ENCODE data around the gene KLHDC8A. TPM values are rescaled to one million over a fixed set of nuclear protein-coding genes. Genes with fewer than 3 reads are reported as not detected.

The KLHDC8A gene
- total and polyA plus RNA-seq, 2 of the 4 experiments (the other 2 are of a cell fraction), result not detected

GRCh38 chr1:205303247-205303888 lies 53.4 kb downstream of the KLHDC8A start:
- dilution Hi-C loops (cut with HindIII; ENCODE audit: low sequenced_read_pairs, unreplicated experiment), result no loop called here
- Histone ChIP-seq H2BK15ac (ENCODE audit: low read depth, low read length) (peak overlapping the region; percentile 22; the same call in 1 of the 3 replicates), H2BK20ac (ENCODE audit: low read depth, low read length) (no peak overlapping the region; the same call in none of the 2 replicates), H2BK5ac (ENCODE audit: low read depth, low read length, poor library complexity, severe bottlenecking) (peak overlapping the region; percentile 86), H3K4me3 (ENCODE audit: insufficient read depth, low read depth, low read length) (no peak overlapping the region), H3K9ac (ENCODE audit: low read depth, low read length) (no peak overlapping the region), H2AK5ac (ENCODE audit: low read depth, low read length) (peak overlapping the region; percentile 97), H3K4me2 (ENCODE audit: low read depth, low read length) (no peak overlapping the region), H4K8ac (ENCODE audit: low read depth in 2 of 2, low read length in 2 of 2) (peak overlapping the region; percentile 80 to 88; a peak in 2 of 4 replicates), H4K5ac (ENCODE audit: low read depth, low read length) (peak overlapping the region; percentile 74; the same call in 1 of the 2 replicates), H3K14ac (replicated peaks; ENCODE audit: low read depth, low read length) (peak overlapping the region; percentile 93; the same call in 1 of the 2 replicates), H3K4ac (ENCODE audit: low read depth, low read length) (peak overlapping the region; percentile 86), H4K91ac (ENCODE audit: insufficient read depth, low read depth, low read length) (peak overlapping the region; percentile 66), H3K23ac (ENCODE audit: low read depth, low read length) (peak overlapping the region; percentile 10; the same call in 1 of the 2 replicates), H3K4me1 (ENCODE audit: control insufficient read depth, insufficient read depth, low read length) (peaks cover 23% of the 10 kb centered on the region), H3K9me3 (ENCODE audit: control insufficient read depth, insufficient read depth, low read length) (no peaks in the 10 kb centered on the region), H3K9me1 (ENCODE audit: insufficient read depth, low read length) (peaks cover 27% of the 10 kb centered on the region), H4K20me1 (ENCODE audit: insufficient read depth, low read length) (no peaks in the 10 kb centered on the region), H3K36me3 (ENCODE audit: control insufficient read depth, insufficient read depth, low read length) (peaks cover 61% of the 10 kb centered on the region), H3K27ac (ENCODE audit: insufficient read depth, low read length) (peak overlapping the region; percentile 78), H3K79me1 (ENCODE audit: low read depth in 1 of 2, low read length in 2 of 2) (peaks cover 36 to 78% of the 10 kb centered on the region in 2 experiments), H2AFZ (replicated peaks; ENCODE audit: low read length, poor library complexity) (no peak overlapping the region), H3K56ac (ENCODE audit: extremely low read depth, insufficient read depth, low read length) (no peak overlapping the region), H2AK9ac (replicated peaks; ENCODE audit: low read depth, low read length, poor library complexity) (peak overlapping the region; percentile 62), H3K18ac (ENCODE audit: low read depth, low read length) (peak overlapping the region; percentile 64), H2BK120ac (ENCODE audit: low read depth, low read length) (peak overlapping the region; percentile 70), H3K27me3 (ENCODE audit: control insufficient read depth, insufficient read depth, low read length) (no peaks in the 10 kb centered on the region)
- CTCF ChIA-PET, result interaction anchor here (1.2 kb wide), 1 partner anchor 30 kb away, joined by 6 read pairs; no protein-coding TSS in a partner anchor
- ATAC-seq (ENCODE audit: low read depth) (no peak), DNase-seq (no peak)
- intact Hi-C loops (cut with micrococcal nuclease), result no loop called here
- POLR2A ChIA-PET (ENCODE audit: unreplicated experiment), result interaction anchor here (0.6 to 0.7 kb wide), 2 partner anchors 128 to 224 kb away, joined by 4 to 5 read pairs; no protein-coding TSS in a partner anchor
- TF ChIP-seq RCOR1 (IDR thresholded peaks at IDR 0.05; ENCODE audit: insufficient replicate concordance, low read length) (no peak), POLR2A (IDR thresholded peaks at IDR 0.05; ENCODE audit: low read depth, low read length) (no peak), MAZ (IDR thresholded peaks at IDR 0.05; ENCODE audit: borderline replicate concordance, low read depth, low read length) (no peak), BHLHE40 (IDR thresholded peaks at IDR 0.05; ENCODE audit: low read depth, low read length) (no peak)
- in situ Hi-C loops (cut with MboI; ENCODE audit: low sequenced_read_pairs), result no loop called here
- BruUV-seq (replicated peaks), result no TSS peak
- WGBS, 2 experiments (ENCODE audit: extremely low coverage in 2 of 2, insufficient read length in 1 of 2), result 92% methylated on average over 4 of the region's 20 CpGs; no CpG with 5 or more reads in 1 of the 2 experiments

All from IMR-90 (cell line).